Stimulated activated naive CD8-positive, alpha-beta T cell treated with anti-CD3 and anti-CD28 coated beads, Interleukin-15, amount 100 ng/mL, for 72 hours (primary cell): ENCODE measurements around the gene EVA1A.

Experiments
- ATAC-seq: fragments of 150-1000 bp; cut with Tn5 transposase; 2 replicates; pipeline ENCODE4 v1.10.0; 2021; ENCODE audit warnings: mild to moderate bottlenecking, moderate library complexity
- DNase-seq, 2 donors: peaks; one replicate each; pipeline ENCODE4 v3.0.0; 2021 to 2022
- H3K27ac Mint-ChIP-seq, 2 donors: one replicate each; pipeline ENCODE4 v1.8.0; 2022; ENCODE audit warnings: mild to moderate bottlenecking in 2 of 2, mixed read lengths in 2 of 2, moderate library complexity in 2 of 2
- H3K27me3 Mint-ChIP-seq: one replicate; pipeline ENCODE4 v1.8.0; 2022; ENCODE audit warnings: mixed read lengths
- H3K4me1 Mint-ChIP-seq: one replicate; pipeline ENCODE4 v1.8.0; 2022; ENCODE audit warnings: mild to moderate bottlenecking, mixed read lengths
- H3K4me3 Mint-ChIP-seq, 2 donors: one replicate each; pipeline ENCODE4 v1.8.0; 2022; ENCODE audit warnings: mild to moderate bottlenecking in 2 of 2, mixed read lengths in 2 of 2, moderate library complexity in 1 of 2
- H3K9me3 Mint-ChIP-seq, 2 donors: one replicate each; pipeline ENCODE4 v1.8.0; 2022; ENCODE audit warnings: mixed read lengths in 2 of 2

EVA1A gene

GRCh38 chr2:75596784-75597183, 36.0 kb upstream of the EVA1A start:
- peaks cover 7% of the 10 kb centered on the region for H3K27me3 Mint-ChIP-seq
- H3K9me3 Mint-ChIP-seq = no peaks in the 10 kb centered on the region
- no peaks in the 10 kb centered on the region for H3K4me1 Mint-ChIP-seq
- no peak for DNase-seq
- H3K4me3 Mint-ChIP-seq = no peak overlapping the region
- no peak for ATAC-seq
- no peak overlapping the region for H3K27ac Mint-ChIP-seq

DNA sequence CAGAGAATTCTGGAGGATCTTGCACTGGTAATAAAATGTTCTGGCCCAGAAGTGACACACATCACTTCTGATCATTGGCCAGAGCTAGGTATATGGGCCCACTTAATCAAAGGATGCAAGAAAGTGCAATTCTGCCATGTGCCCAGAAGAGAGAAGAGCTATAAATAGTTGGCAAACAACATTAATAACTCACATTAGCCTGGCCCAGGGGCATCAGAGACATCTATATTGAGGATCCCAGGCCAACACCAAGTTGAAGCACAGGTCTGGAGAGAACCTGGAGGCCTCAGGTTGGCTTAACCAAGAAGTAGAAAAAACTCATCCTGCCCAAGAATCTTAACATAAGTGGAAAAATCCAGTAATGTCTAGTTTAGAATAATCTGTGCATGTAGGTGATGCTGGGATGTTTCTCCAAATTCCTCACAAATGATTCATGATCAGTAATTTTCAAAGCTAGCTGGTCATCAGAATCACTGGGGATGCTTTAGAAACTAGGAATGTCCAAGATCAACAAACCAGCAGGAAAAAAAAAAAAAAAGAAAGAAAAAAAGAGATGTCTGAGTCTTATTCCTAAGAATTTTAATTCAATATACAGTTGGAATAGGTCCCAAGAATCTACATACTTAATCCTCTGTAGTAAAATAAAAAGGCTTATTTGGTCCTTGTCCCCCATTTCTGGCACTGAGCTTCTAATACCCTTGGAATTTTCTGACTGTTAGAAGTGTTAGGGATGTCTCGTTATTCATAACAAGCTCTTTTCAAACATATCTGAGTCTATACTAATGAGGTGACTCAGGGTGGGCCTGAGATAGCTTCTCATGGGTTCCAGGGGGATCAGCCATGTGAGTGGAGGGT, 35.0 kb upstream of the EVA1A start:
- DNase-seq (no peak), ATAC-seq (no peak)
- Mint-ChIP-seq H3K4me1 (no peaks in the 10 kb centered on the region), H3K27me3 (no peaks in the 10 kb centered on the region), H3K4me3 (no peak overlapping the region), H3K27ac (no peak overlapping the region), H3K9me3 (no peaks in the 10 kb centered on the region)

DNA sequence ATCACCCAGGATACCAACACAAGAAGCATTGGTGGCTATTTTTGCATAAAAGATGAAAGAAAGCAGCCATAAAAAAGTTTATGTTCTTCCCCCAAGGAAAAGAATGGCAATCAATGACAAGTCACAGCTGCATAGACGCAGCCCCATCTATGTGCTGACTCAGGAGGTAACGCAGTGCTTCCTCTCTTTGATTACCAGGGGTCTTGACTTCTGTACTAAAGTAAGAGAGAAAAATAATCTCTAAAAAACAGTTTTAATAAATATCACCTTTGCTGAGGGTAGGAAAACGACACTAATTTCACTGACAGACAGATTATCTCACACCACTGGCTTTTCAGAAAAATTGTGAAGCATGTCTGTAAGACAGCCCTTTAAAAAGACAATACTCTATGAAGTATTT, 33.9 kb upstream of the EVA1A start:
- no peaks in the 10 kb centered on the region for H3K9me3 Mint-ChIP-seq
- DNase-seq (no peak), ATAC-seq (no peak)
- H3K27me3 Mint-ChIP-seq = no peaks in the 10 kb centered on the region
- H3K4me3 Mint-ChIP-seq = no peak overlapping the region
- no peaks in the 10 kb centered on the region for H3K4me1 Mint-ChIP-seq
- no peak overlapping the region for H3K27ac Mint-ChIP-seq

- no peak for DNase-seq
- ATAC-seq = no peak
- no peak overlapping the region for H3K4me3 Mint-ChIP-seq
- H3K9me3 Mint-ChIP-seq = no peaks in the 10 kb centered on the region
- H3K4me1 Mint-ChIP-seq = no peaks in the 10 kb centered on the region
- no peak overlapping the region for H3K27ac Mint-ChIP-seq
- no peaks in the 10 kb centered on the region for H3K27me3 Mint-ChIP-seq
These were observed 32.1 kb upstream of the EVA1A start for GRCh38 chr2:75592888-75593287.

- no peak for DNase-seq
- Mint-ChIP-seq H3K27me3 (no peaks in the 10 kb centered on the region), H3K4me1 (no peaks in the 10 kb centered on the region), H3K4me3 (no peak overlapping the region), H3K27ac (no peak overlapping the region), H3K9me3 (no peaks in the 10 kb centered on the region)
- no peak for ATAC-seq
These were observed 31.3 kb upstream of the EVA1A start for GRCh38 chr2:75592030-75592429.

- Mint-ChIP-seq H3K4me3 (no peak overlapping the region), H3K9me3 (no peaks in the 10 kb centered on the region), H3K27me3 (peaks cover 8% of the 10 kb centered on the region), H3K4me1 (no peaks in the 10 kb centered on the region), H3K27ac (no peak overlapping the region)
- ATAC-seq (no peak), DNase-seq (no peak)
These were observed 28.8 kb upstream of the EVA1A start for GRCh38 chr2:75589391-75590105.

GRCh38 chr2:75587954-75588587, 27.3 kb upstream of the EVA1A start:
- Mint-ChIP-seq H3K9me3 (no peaks in the 10 kb centered on the region), H3K4me3 (no peak overlapping the region), H3K27me3 (peaks cover 19% of the 10 kb centered on the region), H3K4me1 (no peaks in the 10 kb centered on the region), H3K27ac (no peak overlapping the region)
- ATAC-seq (no peak), DNase-seq (no peak)

DNA sequence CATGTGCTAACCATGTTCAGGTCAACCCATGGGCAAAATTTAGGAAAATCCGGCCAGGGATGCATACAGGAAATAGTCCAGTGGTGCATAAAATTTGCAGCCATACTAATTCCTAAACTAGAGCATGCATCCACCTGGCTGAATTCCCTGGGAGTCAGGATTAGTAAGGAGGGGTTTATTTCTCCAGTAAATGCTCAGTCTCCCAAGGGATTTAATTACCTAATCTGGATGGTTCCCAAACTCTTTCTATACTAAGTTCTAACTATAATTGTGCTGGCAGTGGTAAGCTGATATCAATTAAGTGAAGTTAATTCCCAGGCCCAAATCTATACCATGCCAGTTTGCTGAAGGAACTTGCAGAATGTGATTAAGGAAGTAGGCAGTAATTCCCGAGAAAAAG, 26.2 kb upstream of the EVA1A start:
- no peaks in the 10 kb centered on the region for H3K9me3 Mint-ChIP-seq
- H3K27me3 Mint-ChIP-seq = peaks cover 23% of the 10 kb centered on the region
- ATAC-seq (no peak), DNase-seq (no peak)
- no peak overlapping the region for H3K27ac Mint-ChIP-seq
- no peaks in the 10 kb centered on the region for H3K4me1 Mint-ChIP-seq
- H3K4me3 Mint-ChIP-seq = no peak overlapping the region

DNA sequence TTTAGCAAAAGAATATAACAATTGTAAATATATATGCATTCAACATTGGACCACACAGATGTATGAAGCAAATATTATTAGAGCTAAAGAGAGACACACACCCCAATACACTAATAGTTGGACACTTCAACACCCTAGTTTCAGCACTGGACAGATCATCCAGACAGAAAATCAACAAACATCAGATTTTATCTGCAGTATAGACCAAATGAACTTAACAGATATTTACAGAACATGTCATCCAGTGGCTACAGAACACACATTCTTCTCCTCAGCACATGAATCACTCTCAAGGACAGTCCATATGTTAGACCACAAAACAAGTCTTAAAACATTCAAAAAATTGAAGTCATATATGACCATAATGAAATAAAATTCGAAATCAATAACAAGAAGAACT, 22.1 kb upstream of the EVA1A start:
- Mint-ChIP-seq H3K27ac (no peak overlapping the region), H3K4me1 (no peaks in the 10 kb centered on the region), H3K4me3 (no peak overlapping the region), H3K27me3 (peaks cover 47% of the 10 kb centered on the region), H3K9me3 (no peaks in the 10 kb centered on the region)
- DNase-seq (no peak), ATAC-seq (no peak)

DNA sequence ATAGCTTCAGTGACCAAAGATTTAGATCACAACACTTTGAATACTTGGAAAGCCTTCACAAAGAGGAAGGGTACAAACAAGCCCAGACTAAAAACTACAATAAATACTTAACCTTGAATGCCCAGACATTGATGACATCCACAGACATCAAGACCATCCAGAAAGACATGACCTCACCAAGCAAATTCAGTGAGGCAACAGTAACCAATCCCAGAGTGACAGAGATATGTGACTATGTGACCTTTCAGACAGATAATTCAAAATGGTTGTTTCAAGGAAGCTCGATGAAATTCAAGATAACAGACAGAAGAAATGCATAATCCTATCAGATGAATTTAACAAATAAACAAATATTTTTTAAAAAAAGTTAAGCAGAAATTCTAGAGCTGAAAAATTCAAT, 19.9 kb upstream of the EVA1A start:
- Mint-ChIP-seq H3K9me3 (peaks cover 0 to 4% of the 10 kb centered on the region in 2 donors), H3K4me3 (no peak overlapping the region), H3K27ac (no peak overlapping the region), H3K4me1 (no peaks in the 10 kb centered on the region), H3K27me3 (peaks cover 40% of the 10 kb centered on the region)
- DNase-seq (no peak), ATAC-seq (no peak)

GRCh38 chr2:75580156-75580555, 19.4 kb upstream of the EVA1A start:
- DNase-seq (no peak), ATAC-seq (no peak)
- H3K9me3 Mint-ChIP-seq = peaks cover 0 to 4% of the 10 kb centered on the region in 2 donors
- H3K27ac Mint-ChIP-seq = no peak overlapping the region
- no peak overlapping the region for H3K4me3 Mint-ChIP-seq
- H3K27me3 Mint-ChIP-seq = peaks cover 39% of the 10 kb centered on the region
- H3K4me1 Mint-ChIP-seq = no peaks in the 10 kb centered on the region

DNA sequence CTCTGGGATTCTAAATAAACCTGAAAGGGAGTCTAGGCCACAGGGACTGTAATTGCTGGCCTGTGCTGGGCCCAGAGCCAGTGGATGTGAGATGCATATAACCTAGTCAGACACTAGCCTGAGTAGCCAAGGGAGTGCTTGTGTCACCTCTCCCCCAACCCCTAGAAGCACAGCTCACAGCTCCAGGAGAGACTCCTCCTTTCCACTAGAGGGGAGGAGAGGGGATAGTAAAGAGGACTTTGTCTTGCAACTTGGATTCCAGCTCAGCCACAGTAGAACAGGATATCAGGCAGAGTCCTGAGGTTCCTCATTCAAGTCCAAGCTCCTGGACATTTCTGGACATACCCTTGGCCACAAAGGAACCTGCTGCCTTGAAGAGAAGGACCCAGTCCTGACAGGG, 18.4 kb upstream of the EVA1A start:
- peaks cover 0 to 4% of the 10 kb centered on the region in 2 donors for H3K9me3 Mint-ChIP-seq
- H3K4me3 Mint-ChIP-seq = no peak overlapping the region
- no peaks in the 10 kb centered on the region for H3K4me1 Mint-ChIP-seq
- H3K27ac Mint-ChIP-seq = no peak overlapping the region
- ATAC-seq (no peak), DNase-seq (no peak)
- peaks cover 39% of the 10 kb centered on the region for H3K27me3 Mint-ChIP-seq

GRCh38 chr2:75577280-75577679, 16.5 kb upstream of the EVA1A start:
- DNase-seq (no peak), ATAC-seq (no peak)
- Mint-ChIP-seq H3K4me3 (no peak overlapping the region), H3K9me3 (peaks cover 0 to 4% of the 10 kb centered on the region in 2 donors), H3K27me3 (peaks cover 25% of the 10 kb centered on the region), H3K27ac (no peak overlapping the region), H3K4me1 (no peaks in the 10 kb centered on the region)

DNA sequence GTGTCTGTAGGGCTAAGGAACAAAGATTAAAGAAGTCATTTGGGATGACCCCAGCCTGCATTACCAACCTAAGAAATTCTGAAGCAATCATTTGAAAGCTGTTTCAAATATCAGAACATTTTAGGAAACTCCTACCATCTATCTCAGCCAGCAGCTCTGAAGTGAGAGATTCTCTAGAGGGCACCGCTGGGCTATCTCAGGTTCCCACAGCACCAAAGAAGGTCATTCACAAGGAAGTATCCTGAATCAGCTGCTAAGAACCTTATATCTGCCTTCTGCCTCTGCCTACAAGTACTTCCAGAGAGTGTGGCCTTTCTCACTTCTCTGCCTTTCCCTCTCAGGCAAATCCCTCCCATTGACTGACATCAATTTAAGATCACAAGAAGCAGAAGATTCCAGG, 13.4 kb upstream of the EVA1A start:
- Mint-ChIP-seq H3K27me3 (peaks cover 15% of the 10 kb centered on the region), H3K4me3 (no peak overlapping the region), H3K9me3 (peaks cover 0 to 4% of the 10 kb centered on the region in 2 donors), H3K4me1 (no peaks in the 10 kb centered on the region), H3K27ac (no peak overlapping the region)
- ATAC-seq (no peak), DNase-seq (no peak)

- Mint-ChIP-seq H3K27me3 (peaks cover 23% of the 10 kb centered on the region), H3K27ac (no peak overlapping the region), H3K4me3 (no peak overlapping the region), H3K4me1 (no peaks in the 10 kb centered on the region), H3K9me3 (peaks cover 0 to 4% of the 10 kb centered on the region in 2 donors)
- ATAC-seq = no peak
- no peak for DNase-seq
These were observed 12.6 kb upstream of the EVA1A start for GRCh38 chr2:75573145-75573878.
